CD4-positive, alpha-beta T cell treated with Interleukin-6 at 100 ng/mL for 8 hours (primary cell): Measurements from ENCODE around the gene INTS1.

ENCODE experiments used
- DNase-seq: peaks from one replicate; pipeline ENCODE4 v3.0.0-alpha.2; 2020; ENCODE audit warnings: mixed read lengths, low spot score

The INTS1 gene

GRCh38 chr7:1431634-1432380, 72.4 kb downstream of the INTS1 start:
- DNase-seq = no peak

- DNase-seq = no peak
These were observed 73.0 kb downstream of the INTS1 start for GRCh38 chr7:1431226-1431625.

GRCh38 chr7:1430056-1430845, 73.9 kb downstream of the INTS1 start:
- DNase-seq = no peak

- DNase-seq = no peak
These were observed 75.2 kb downstream of the INTS1 start for GRCh38 chr7:1428941-1429501.

GRCh38 chr7:1427064-1427657, 77.0 kb downstream of the INTS1 start:
- no peak for DNase-seq

GRCh38 chr7:1426474-1426873, 77.7 kb downstream of the INTS1 start:
- DNase-seq = no peak

GRCh38 chr7:1425292-1426136, 78.7 kb downstream of the INTS1 start:
- DNase-seq = no peak

- DNase-seq = no peak
These were observed 80.1 kb downstream of the INTS1 start for GRCh38 chr7:1424041-1424440.

- no peak for DNase-seq
These were observed 80.9 kb downstream of the INTS1 start for GRCh38 chr7:1423264-1423811.

- no peak for DNase-seq
These were observed 81.5 kb downstream of the INTS1 start for GRCh38 chr7:1422512-1423263.

GRCh38 chr7:1421946-1422345, 82.2 kb downstream of the INTS1 start:
- DNase-seq = no peak

- no peak for DNase-seq
These were observed 83.0 kb downstream of the INTS1 start for GRCh38 chr7:1421020-1421790.
